Spinal cord (tissue), 10 donors: Measurements from ENCODE around the gene TM9SF3. TPM values are rescaled to one million over a fixed set of nuclear protein-coding genes. Genes with fewer than 3 reads are reported as not detected.
A peak's percentile ranks its signal among the peaks of the same experiment; 100 is the strongest.

Experiments used
- DNase-seq, 6 donors: peaks; one replicate each; pipeline versions ENCODE4 v3.0.0 to v3.0.0-alpha.2; 2013 to 2015; ENCODE audit warnings: low spot score in 6 of 6, low read depth in 4 of 6
- H3K27ac ChIP-seq: one replicate; pipeline ENCODE4 v1.5.1; 2013; ENCODE audit warnings: low read depth, low read length, control low read depth
- H3K27me3 ChIP-seq: one replicate; pipeline ENCODE4 v1.6.1; 2013; ENCODE audit warnings: low read length; ENCODE audit not compliant: control insufficient read depth, insufficient read depth
- H3K36me3 ChIP-seq: one replicate; pipeline ENCODE4 v1.6.1; 2013; ENCODE audit warnings: low read length; ENCODE audit not compliant: control insufficient read depth, insufficient read depth
- H3K4me1 ChIP-seq: one replicate; pipeline ENCODE4 v1.6.1; 2013; ENCODE audit warnings: low read length; ENCODE audit not compliant: control insufficient read depth, insufficient read depth
- H3K4me3 ChIP-seq: one replicate; pipeline ENCODE4 v1.5.1; 2013; ENCODE audit warnings: low read depth, low read length, control low read depth
- H3K9me3 ChIP-seq: one replicate; pipeline ENCODE4 v1.6.1; 2013; ENCODE audit warnings: low read length; ENCODE audit not compliant: control insufficient read depth, insufficient read depth
- WGBS: methylation state at CpG from one replicate; pipeline ENCODE4 v1.1.5; 2013; ENCODE audit warnings: missing lambda C conversion rate; ENCODE audit not compliant: insufficient coverage; 5-methylcytosine and 5-hydroxymethylcytosine counted together
- polyA plus RNA-seq, 2 donors: library from polyadenylated mRNA; unstranded; fragments of 120-200 nt; gene quantifications; one replicate each; pipeline ENCODE4 v1.2.1, GENCODE V29; 2013; ENCODE audit not compliant: insufficient read length in 2 of 2
- total RNA-seq, 2 donors: library from RNA; depleted of rRNA in 1 of 2; stranded (reverse); fragments of 120-200 nt in 1 of 2; fragments of >200 nt in 1 of 2; gene quantifications; one replicate each; pipeline versions ENCODE4 v1.2.3 to v1.2.4, GENCODE V29; 2013 to 2014
- donor health status: healthy.

TM9SF3 gene
- total and polyA plus RNA-seq, 4 donors: 80.8 to 145 (median 107) TPM

DNA sequence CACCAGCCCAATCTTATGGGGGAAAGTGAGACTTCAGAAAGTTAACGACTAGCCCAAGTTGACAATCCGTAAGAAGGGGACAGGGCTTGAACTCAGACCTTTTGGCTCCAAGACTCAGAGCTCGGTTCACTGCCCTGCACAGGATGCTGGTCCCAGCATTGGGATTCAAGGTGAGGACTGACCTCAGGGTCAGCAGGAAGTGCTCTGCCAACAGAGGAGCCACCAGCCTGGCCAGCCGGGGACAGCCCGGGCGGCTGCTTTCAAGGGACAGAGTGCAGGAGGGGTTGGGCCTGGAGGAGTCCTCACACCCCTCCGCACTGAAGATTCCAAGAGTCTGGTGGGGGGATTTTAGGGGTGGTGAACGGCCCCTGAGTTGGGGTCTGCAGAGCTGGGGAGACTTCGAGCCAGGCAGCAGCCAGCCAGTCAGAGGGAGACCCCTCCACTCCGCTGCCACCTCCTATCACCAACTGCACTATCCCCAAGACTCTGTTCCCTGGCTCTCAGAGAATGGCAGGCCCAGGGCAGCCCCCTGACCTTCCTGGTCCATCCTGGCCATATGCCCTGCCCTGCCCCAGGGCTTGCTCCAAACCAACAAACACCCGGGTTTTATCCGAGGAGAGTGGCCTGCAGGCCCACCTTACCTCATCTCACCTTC is 92.8 kb downstream of the TM9SF3 start:
- WGBS: 96% methylated on average over 12 of the region's 12 CpGs
- Histone ChIP-seq H3K27me3 (no peaks in the 10 kb centered on the region), H3K4me3 (no peak overlapping the region), H3K4me1 (peaks cover 3% of the 10 kb centered on the region), H3K36me3 (no peaks in the 10 kb centered on the region), H3K9me3 (no peaks in the 10 kb centered on the region), H3K27ac (no peak overlapping the region)
- DNase-seq: no peak

GRCh38 chr10:96493254-96493653 is 93.6 kb downstream of the TM9SF3 start:
- Histone ChIP-seq H3K9me3 (no peaks in the 10 kb centered on the region), H3K4me1 (peaks cover 3% of the 10 kb centered on the region), H3K27ac (no peak overlapping the region), H3K27me3 (no peaks in the 10 kb centered on the region), H3K36me3 (no peaks in the 10 kb centered on the region), H3K4me3 (no peak overlapping the region)
- WGBS: 90% methylated on average over 2 of the region's 2 CpGs
- DNase-seq: no peak

- Histone ChIP-seq H3K27ac (no peak overlapping the region), H3K27me3 (no peaks in the 10 kb centered on the region), H3K4me3 (no peak overlapping the region), H3K36me3 (no peaks in the 10 kb centered on the region), H3K9me3 (no peaks in the 10 kb centered on the region), H3K4me1 (peaks cover 3% of the 10 kb centered on the region)
- no peak for DNase-seq
- 100% methylated on average over 1 of the region's 3 CpGs for WGBS
Measured at GRCh38 chr10:96491303-96491702, 95.5 kb downstream of the TM9SF3 start.

DNA sequence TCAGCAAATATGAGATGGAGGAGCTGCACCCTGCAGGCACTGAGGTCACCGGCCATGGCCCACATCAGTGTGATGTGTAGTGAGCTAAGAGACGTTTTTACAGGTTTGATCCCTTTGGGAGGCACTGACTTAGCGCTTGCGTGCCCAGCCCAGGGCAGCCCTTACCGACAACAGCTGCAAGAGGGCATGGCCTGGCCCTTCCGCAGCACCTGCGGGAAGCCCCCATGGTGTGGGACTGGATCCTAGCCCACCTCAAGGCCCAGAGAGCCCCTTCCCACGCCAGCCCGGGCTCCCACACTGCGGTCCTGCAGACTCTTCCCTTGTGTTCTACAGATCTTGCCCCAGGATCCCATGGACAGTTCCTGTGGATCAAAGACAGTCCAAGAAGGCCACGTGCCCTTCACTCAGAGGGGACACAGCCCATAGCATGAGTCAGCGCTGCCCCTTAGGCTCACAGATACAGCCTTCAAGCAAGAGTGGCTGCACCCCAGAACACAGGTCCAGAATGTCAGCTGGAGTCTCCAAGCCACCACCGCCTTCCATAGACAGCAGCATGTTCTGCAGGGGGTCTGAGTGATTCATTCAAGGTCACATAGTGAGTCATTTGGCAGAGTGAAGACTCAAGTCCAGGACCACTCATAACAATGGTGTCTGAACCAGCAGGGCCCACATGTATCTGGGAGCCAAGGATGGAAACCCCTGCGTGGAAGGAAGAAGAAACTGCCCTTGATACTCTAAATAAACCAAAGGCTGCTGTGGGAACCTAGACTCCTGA is 98.5 kb downstream of the TM9SF3 start:
- H3K36me3 ChIP-seq: no peaks in the 10 kb centered on the region
- DNase-seq: no peak
- H3K4me3 ChIP-seq: no peak overlapping the region
- no peaks in the 10 kb centered on the region for H3K27me3 ChIP-seq
- no peak overlapping the region for H3K27ac ChIP-seq
- 87% methylated on average over 13 of the region's 14 CpGs for WGBS
- H3K4me1 ChIP-seq: no peaks in the 10 kb centered on the region
- no peaks in the 10 kb centered on the region for H3K9me3 ChIP-seq

DNA sequence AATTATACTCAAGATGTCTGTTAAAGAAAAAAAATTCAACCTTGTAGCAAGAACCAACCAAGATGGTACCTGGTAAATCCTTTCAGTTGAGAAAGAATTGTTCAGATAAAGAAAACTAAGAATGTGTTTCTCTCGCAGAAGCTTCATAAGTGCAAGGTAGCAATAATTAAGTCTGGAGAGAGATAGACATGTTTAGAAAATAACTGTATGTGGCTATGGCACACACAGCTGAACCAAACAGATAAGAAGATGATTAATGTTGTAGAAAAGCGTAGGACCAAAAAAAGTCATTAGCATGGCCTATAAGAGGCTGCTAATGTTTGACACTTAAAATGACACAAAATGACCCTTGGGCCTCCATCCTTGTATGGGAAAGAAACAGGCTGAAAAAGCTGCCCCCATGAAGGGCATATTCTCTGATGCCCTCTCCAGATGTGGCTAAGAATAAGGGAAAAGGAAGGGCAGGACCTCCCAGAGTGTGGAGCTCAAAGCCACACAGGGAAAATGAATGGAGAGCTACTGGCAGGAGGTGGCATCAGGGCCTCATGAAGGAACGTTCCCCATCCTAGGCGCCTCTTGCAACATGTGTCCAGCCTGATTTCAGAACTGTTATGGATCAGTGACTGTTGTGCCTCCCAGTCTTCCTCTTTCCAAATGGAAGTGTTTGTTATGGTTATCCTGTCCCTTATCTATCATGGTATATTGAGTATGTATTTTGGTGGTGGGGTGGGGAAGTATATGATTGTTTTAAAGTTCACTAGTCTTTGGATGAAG is 103.8 kb downstream of the TM9SF3 start:
- Histone ChIP-seq H3K36me3 (peaks cover 3% of the 10 kb centered on the region), H3K27me3 (no peaks in the 10 kb centered on the region), H3K27ac (no peak overlapping the region), H3K4me3 (no peak overlapping the region), H3K4me1 (no peaks in the 10 kb centered on the region), H3K9me3 (no peaks in the 10 kb centered on the region)
- no peak for DNase-seq
- WGBS: 68% methylated on average over 3 of the region's 4 CpGs

- peaks cover 3% of the 10 kb centered on the region for H3K36me3 ChIP-seq
- WGBS: 83% methylated on average over 6 of the region's 9 CpGs
- no peak for DNase-seq
Measured at GRCh38 chr10:96478355-96478754, 108.5 kb downstream of the TM9SF3 start.

GRCh38 chr10:96473866-96474265 is 112.9 kb downstream of the TM9SF3 start:
- H3K36me3 ChIP-seq: no peaks in the 10 kb centered on the region
- H3K4me3 ChIP-seq: no peak overlapping the region
- no peaks in the 10 kb centered on the region for H3K27me3 ChIP-seq
- H3K4me1 ChIP-seq: peaks cover 6% of the 10 kb centered on the region
- H3K9me3 ChIP-seq: no peaks in the 10 kb centered on the region
- 39% methylated on average over 7 of the region's 9 CpGs for WGBS
- peak in 2 of 6 donors; percentile 20 to 24 for DNase-seq
- H3K27ac ChIP-seq: no peak overlapping the region

More at GRCh38 chr10:96478355-96478754, 108.5 kb downstream of the TM9SF3 start:
- Histone ChIP-seq H3K9me3 (no peaks in the 10 kb centered on the region), H3K27ac (no peak overlapping the region), H3K27me3 (no peaks in the 10 kb centered on the region), H3K4me3 (no peak overlapping the region), H3K4me1 (peaks cover 6% of the 10 kb centered on the region)

DNA sequence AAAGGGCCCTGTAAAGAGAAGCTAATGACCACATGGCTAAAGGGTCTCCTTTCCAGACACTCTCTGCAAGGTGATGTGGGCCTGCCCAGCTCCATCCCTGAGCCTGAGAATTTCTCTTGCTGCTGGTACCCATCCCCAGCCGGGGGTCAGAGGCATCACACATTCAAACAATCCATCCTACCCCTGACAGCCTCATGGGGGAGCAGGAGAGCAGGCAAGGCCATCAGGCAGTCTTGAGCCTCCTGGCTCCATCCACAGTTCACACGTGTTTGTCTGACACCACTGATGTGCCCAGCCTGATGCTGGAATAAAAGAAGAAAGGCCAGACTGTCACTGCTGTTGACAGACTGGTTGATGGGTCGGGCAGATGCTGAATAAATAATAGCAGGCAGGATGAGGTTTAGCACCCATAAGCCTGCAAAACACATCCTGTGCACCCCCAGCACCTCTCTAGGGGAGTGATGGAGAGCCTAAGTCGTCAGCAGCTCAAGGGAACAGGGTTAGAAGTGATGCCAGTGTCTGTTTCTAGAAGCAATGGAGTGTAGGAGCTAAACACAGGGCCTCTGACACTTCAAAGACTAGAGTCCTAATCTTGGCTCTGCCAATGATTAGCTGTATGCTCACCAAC is 116.6 kb downstream of the TM9SF3 start:
- Histone ChIP-seq H3K4me1 (peaks cover 6% of the 10 kb centered on the region), H3K36me3 (no peaks in the 10 kb centered on the region), H3K4me3 (no peak overlapping the region), H3K27ac (no peak overlapping the region), H3K27me3 (no peaks in the 10 kb centered on the region), H3K9me3 (no peaks in the 10 kb centered on the region)
- 17% methylated on average over 3 of the region's 4 CpGs for WGBS
- peak in 2 of 6 donors; percentile 59 to 68 for DNase-seq

GRCh38 chr10:96468845-96469244 is 118.0 kb downstream of the TM9SF3 start:
- WGBS: 72% methylated on average over 4 of the region's 5 CpGs
- no peaks in the 10 kb centered on the region for H3K36me3 ChIP-seq

More at GRCh38 chr10:96468845-96469244, 118.0 kb downstream of the TM9SF3 start:
- Histone ChIP-seq H3K27ac (no peak overlapping the region), H3K4me3 (no peak overlapping the region), H3K9me3 (no peaks in the 10 kb centered on the region), H3K4me1 (peaks cover 1% of the 10 kb centered on the region), H3K27me3 (no peaks in the 10 kb centered on the region)
- peak in 1 of 6 donors; percentile 46 for DNase-seq
